ENCODE measurements around the gene CDC45.
A peak's percentile ranks its signal among the peaks of the same experiment; 100 is the strongest.
"Not testable (repeated sequence)": the region's sequence is repeated elsewhere in the genome, so short reads cannot be mapped to it uniquely, and the experiment has no call there.

CDC45 gene, protein sequence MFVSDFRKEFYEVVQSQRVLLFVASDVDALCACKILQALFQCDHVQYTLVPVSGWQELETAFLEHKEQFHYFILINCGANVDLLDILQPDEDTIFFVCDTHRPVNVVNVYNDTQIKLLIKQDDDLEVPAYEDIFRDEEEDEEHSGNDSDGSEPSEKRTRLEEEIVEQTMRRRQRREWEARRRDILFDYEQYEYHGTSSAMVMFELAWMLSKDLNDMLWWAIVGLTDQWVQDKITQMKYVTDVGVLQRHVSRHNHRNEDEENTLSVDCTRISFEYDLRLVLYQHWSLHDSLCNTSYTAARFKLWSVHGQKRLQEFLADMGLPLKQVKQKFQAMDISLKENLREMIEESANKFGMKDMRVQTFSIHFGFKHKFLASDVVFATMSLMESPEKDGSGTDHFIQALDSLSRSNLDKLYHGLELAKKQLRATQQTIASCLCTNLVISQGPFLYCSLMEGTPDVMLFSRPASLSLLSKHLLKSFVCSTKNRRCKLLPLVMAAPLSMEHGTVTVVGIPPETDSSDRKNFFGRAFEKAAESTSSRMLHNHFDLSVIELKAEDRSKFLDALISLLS

DNA sequence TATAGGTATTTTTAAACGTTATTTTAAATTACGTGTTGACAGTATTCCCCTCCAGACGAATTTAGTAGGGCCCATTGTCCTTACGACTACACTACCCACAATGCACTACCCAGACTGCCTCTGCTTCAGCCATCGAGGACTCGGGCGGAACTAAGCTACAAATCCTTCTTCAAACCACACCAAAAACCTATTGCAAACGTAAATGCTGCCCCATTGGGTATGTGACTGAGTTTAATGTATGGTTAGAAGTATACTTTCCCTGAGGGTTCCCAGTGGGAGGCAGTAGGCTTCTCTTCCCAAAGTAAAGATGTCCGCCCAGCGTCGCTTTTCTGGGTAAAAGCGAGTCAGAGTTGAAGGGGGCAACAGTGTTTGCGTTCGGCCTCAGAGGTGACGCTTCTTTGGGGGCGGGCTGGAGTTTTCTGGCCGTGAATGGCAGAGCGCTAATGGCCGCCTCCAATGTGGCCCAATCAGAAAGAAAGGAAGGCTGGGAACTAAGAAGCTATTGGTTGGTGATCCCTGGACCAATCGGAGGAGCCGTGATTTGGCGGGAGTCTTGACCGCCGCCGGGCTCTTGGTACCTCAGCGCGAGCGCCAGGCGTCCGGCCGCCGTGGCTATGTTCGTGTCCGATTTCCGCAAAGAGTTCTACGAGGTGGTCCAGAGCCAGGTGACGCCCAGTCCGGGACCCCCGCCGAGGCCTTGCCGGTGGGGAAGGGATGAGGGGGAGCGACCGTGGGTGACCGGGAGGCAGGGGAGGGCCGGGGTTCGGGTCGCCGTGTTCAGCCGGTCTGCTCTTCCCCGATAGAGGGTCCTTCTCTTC, at the start of gene CDC45:
CDC45 (plus strand) TSS at position 566 of the 818 bp plus-strand sequence; CDS start at position 615, 49 bp downstream.
- DNase-seq (ENCODE audit: low read depth), result peak; percentile 88

DNA sequence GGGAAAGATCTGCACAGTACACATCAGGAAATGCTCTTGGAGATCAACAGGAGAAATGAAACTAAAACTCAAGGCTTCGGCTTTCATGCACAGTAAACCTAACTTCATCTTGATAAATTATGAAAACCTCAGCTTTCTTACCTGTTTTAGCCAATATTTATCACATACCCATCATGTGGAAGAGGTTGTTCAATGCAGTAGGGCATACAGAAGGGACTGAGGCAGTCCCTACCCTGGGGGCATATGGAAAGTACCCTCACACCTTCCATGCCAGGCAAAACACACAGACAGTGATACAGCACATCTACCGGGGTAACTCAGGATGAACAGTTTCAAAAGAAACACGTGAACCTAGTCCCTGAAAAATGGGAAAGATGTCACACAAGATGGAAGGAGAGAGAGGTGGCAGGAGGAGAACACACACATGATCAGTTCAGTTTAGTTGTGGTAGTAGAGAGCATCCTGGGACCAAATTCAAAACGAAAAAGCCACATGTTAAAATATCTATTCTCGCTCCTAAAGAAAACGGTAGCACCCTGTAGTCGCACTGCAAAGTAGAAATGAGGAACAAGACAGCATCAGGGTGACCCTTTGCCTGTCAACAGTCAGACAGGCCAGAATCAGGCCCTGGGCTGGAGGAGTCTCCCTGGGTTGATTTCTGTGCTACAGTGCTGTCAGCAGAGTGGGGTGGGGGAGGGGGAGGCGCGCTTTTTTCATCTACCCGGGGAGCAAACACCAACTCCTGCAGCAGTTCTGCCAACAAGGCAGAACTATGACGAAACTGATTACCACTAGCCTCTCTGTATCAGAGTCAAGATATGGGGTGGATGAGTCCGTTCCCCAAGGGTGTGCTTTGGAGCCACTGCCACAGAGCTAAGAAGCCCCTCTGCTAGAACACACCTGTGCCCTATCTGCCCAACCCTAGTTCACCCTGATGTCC, 49.5 kb upstream of the CDC45 start:
- no peak for DNase-seq (ENCODE audit: low read depth)

DNA sequence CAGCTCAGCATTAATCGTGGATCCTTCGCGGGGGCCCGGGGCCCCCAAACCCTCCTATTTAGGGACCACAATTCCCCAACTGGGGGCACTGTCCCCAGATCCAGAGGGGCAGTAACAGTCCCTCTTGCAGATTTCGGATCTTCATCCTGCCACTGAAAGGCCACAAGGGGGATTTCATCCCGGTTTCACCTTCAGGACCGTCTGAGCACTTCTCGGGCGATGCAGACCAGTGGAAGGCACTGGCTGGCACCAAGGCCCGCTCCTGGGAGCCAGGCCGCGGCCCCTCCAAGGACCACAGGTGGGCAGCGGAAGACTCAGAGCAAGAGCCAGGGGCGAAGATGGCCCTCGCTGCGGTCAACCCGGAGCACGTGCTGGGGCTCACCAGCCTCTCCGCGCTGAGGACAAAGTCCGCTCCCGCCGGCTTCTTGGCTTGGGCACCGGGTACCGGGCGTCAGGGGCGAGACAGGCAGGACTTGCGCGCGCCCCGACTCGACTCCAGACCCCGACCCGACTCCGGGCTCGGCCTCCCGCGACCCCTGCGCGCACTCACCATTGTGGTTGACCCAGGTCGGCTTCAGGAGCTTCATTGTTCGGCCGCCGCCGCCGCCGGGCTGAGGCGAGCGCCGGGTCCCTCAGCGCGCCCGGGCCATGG, 48.7 kb upstream of the CDC45 start:
- no peak for DNase-seq (ENCODE audit: low read depth)

DNA sequence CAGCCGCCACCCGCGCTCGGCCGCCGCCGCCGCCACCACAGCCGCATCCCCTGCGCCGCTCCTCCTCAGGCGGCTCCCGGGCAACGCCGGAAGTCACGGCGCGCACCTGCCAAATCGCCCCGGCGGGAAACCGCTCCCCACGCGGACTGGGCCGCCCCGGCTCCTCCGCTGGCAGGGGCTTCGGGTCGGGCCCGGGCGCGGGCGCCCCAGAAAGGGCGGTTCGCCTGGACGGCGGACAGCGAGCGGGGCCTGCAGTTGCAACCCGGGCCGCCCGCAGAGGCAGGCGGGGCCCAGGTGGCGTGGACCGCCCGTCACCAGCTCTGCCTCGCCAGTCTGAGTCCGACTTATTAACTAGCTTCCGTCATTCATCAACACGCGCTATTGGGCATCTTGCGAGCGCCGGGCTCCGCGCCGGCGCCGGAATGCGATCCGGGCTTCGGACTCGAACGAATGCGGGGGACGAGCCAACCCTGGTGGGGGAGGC, 48.0 kb upstream of the CDC45 start, which contains the start of gene HIRA:
HIRA (minus strand) TSS at position 85 of the 484 bp plus-strand sequence. CDS start 257 bp downstream, outside the sequence.
- DNase-seq (ENCODE audit: low read depth), result peak; percentile 82

DNA sequence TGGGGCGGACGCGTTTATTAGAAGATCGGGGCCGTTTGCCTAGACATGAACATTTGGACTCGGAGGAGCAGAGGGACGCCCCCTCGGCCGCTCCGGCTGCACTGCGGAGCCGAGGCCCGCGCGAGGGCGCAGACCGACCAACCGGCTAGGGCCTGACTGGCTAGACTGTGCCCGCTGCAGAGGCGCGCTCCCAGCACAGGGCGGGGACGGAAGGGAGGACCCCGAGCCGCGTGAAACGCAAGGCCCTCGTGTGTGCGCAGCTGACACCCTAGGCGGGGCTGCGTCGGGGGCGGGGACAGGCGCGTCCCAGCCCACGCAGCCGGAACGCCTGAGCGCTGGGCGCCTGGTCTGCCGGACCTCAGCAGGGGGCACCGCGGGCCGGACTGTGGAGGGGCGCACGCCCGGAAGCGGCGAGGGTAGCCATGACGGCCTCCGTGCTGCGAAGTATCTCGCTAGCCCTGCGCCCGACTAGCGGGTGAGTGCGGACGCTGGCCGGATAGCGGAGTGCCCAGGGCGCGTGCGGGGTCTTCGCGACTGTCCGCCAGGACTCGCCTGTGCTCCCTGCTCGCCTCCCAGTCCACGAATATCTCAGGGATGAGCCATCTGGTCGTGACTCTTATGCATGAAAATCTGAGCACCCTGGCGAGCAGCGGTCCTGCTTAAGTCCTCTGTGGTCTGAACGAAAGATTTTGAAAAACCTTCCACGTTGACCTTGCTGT, 47.4 kb upstream of the CDC45 start, which contains the start of gene MRPL40:
MRPL40 (plus strand) TSS at position 413 of the 719 bp plus-strand sequence; CDS start at position 423, 10 bp downstream.
- peak; percentile 90 for DNase-seq (ENCODE audit: low read depth)

DNA sequence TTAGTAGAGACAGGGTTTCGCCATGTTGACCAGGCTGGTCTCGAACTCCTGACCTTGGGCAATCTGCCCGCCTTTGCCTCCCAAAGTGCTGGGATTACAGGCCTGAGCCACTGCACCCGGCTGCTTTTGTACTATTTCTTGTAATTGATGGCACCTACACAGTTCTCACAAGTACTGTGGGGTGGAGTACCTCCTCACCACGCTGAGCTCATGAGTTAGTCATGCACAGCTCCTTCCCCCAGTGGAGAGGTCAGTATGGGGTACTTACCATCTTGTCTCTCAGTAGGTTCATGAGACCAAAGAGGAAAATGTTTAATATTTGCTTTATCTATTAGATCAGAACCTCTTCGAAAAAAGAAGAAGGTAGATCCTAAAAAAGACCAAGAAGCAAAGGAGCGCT, 45.3 kb upstream of the CDC45 start:
- no peak for DNase-seq (ENCODE audit: low read depth)

DNA sequence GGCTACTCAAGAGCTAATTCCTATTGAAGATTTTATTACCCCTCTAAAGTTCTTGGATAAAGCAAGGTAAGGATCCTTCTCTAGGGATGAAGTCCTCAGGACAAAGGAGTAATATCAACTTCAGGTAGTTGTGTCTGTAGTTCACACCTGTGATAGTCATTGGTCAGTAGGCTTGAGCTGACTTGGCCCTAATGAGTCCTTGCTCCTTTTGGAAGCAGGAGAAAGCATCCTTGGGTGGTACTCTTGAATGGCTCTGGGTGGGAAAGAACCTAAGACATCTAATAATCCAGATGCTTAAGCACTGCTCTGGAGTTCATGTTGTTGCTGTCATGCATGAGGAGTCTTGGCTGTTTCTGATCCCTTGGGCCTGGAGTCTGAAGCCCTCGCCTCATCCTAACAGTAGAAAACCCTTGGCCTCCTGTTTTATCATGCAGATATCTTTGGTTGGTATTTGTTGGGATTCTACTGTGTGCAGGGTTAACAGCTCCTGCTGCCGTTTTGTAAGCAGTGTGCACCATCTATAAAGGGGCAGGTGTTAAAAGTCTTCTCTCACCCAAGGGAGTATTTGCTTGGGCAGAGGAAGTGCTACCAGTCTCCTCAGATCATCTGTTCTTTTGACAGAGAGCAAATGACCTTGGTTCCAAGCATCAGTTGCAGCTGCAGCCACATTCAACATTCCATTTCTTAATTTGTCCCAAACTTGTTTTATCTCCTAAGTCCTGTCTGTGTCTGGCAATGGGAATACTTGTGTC, 44.7 kb upstream of the CDC45 start:
- DNase-seq (ENCODE audit: low read depth), result no peak

DNA sequence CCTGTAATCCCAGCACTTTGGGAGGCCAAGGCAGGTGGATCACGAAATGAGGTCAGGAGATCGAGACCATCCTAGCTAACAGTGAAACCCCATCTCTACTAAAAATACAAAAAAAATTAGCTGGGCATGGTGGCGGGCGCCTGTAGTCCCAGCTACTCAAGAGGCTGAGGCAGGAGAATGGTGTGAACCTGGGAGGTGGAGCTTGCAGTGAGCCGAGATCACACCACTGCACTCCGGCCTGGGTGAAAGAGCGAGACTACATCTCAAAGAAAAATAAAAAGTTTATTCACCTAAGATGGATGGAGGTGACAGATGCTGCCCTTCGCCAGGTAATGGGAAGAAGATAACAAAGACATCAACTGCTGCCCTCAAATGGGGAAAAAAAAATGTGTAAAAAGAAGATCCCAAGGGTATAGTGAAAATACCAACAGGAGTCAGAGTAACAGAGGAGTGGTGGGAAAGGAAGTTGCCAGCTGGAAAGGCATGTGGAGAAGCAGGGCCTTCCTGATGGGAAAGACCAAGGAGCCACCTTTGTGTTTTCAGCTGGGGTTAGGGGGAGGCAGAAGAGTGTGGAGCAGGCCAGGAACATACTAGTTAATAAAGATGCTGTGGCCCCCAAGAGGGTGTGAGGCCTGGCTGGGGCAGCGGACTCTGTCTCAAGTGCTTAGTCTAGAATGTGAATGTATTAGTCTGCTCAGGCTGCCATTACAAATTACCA, 43.1 kb upstream of the CDC45 start:
- not testable (repeated sequence) for DNase-seq (ENCODE audit: low read depth)

DNA sequence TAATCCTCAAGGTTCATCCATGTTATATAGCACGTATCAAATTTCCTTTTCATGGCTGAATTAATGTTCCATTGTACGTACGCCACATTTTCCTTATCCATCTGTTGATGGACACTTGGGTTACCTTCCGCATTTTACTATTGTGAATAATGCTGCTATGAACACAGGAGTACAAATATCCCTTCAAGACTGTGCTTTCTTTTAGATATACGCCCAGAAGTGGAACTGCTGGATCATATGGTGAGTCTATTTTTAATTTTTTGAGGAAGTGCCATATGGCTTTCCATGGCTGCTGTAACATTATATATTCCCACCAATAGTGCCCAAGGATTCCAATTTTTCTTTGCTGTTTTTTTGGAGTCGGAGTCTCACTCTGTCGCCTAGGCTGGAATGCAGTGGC, 41.4 kb upstream of the CDC45 start:
- DNase-seq (ENCODE audit: low read depth), result no peak

DNA sequence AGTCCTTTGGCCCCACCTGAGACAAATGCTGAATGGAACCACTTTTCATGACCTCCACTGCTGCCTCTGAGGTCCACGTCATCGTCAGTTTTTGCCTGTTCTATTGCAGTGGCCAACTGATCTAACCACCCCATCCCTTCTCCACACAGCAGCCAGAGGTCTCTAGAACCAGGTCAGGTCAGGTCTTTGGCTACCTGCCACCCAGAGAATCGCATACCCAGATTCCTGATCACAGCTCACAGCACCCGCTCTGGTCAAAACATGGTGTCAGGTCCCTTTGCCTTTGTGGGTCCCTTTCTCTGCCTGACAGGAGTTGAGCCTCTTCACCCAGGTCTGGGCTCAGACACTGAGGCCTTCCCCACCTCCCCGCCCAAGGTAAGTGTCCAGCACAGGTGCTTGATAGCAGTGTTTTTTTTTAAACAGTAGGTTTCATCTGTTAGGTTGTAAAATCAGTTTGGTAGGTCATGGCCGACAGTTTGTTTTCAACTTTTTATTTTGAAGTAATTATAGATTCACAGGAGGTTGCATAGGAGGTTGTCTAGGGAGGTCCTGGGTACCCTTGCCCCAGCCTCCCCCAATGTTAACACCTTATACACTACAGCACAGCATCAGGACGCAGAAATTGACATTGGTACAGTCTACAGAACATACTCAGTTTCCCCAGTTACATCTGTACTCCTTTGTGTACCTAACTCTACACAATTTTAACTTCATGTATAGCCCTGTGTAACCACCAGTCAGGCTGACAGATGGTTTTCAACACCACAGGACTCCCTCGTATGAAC, 39.1 kb upstream of the CDC45 start:
- no peak for DNase-seq (ENCODE audit: low read depth)

DNA sequence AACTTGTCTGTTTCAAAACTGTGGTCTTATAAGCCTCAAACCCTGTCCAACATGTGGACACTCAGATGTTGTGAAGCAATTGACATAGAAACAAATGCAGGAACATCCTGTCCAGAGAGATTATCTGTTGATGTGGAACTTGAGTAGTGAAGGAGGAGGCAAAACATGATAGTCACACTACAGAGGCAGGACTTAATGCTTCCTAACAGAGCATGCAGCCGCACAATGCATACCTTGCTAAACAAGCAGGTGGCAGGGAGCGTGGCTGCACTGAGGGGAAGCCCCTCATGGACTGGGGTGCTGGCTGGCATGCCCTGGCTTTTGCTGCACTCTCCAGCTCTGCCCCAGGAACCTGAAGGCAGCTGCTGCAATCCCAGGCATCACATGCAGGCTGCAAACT, 37.6 kb upstream of the CDC45 start:
- DNase-seq (ENCODE audit: low read depth), result no peak

DNA sequence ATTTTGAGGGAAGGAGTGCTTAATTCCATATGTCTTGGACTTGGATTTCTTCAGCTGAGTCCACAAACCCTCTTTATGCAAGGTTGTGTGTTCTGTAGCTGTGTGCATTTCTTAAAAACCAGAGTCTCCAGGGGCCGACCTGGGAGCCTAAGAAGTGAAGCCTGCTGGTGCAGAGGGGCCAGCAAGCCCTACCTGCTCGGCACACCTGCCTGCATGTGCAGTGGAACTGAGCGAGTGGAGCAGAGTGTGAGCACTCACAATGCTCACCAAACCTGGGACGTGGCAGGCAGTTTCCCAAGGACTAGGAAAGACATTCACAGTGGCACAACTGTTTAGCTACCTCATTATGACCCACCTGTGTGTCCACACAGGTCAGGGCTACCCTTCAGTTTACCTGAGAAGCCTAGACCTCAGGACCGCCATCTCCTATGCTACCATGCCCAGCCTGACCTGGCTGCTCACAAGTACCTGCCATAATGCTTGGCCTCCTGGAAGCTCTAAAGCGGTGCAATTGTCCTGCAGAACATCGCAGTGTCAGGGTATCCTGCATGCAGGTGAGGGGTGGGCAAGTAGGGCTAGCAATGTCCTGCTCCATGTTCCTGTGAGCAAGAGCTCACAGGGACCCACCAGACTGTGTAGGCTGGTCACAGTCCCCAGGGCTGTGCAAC, 36.0 kb upstream of the CDC45 start:
- DNase-seq (ENCODE audit: low read depth), result no peak

DNA sequence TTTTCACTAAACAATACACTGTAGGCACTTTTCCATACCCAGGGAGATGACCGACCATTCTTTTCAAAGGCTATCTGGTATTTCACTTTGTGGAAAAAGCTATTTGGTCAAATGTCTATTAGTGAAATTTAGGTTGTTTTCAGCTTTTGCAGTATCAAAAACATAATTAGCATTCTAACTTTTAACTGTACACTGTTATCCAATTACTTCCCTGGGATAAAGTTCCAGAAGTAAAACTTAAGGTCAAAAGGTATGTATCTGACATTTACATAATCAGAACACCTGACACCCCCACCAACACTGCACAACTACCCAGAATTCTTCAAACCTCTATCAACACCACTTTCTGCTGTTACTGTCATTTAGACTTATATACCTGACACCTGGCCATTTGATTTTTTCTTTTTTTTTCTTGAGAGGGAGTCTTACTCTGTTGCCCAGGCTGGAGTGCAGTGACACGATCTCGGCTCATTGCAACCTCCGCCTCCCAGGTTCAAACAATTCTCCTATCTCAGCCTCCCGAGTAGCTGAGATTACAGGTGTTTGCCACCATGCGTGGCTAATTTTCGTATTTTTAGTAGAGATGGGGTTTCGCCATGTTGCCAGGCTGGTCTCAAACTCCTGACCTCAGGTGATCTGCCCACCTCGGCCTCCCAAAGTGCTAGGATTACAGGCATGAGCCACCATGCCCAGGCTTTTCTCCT, 34.3 kb upstream of the CDC45 start:
- not testable (repeated sequence) for DNase-seq (ENCODE audit: low read depth)

DNA sequence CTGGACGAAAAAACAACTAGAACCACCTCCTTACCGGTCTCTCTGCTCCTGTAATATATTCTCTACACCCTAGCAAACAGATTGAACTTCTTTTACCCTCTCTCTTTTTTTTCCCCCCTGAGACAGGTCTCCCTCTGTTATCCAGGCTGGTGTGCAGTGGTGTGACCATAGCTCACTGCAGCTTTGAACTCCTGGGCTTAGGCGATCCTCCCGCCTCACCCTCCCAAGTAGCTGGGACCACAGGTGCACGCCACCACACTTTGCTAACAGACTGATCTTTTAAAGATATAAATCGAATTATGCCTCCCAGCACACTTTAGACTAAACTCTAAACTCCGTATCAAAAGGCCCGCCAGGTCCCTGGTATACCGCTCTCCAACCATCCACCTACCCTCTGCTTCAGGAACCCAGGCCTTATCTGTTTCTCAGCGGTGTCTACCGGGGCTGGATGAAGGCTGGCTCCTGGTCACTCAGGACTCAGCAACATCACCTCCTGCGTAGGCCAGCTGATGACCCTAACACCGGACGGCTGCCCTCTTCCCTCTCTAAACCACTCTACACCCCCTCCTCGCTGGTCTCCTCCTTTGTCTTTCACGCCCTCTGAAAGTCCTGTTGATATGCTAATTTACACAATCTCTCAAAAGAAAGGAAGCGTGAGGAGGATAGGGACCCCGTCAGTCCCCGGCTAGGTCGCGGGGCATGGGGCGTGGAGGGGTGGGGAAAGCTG, 33.0 kb upstream of the CDC45 start:
- DNase-seq (ENCODE audit: low read depth), result no peak

DNA sequence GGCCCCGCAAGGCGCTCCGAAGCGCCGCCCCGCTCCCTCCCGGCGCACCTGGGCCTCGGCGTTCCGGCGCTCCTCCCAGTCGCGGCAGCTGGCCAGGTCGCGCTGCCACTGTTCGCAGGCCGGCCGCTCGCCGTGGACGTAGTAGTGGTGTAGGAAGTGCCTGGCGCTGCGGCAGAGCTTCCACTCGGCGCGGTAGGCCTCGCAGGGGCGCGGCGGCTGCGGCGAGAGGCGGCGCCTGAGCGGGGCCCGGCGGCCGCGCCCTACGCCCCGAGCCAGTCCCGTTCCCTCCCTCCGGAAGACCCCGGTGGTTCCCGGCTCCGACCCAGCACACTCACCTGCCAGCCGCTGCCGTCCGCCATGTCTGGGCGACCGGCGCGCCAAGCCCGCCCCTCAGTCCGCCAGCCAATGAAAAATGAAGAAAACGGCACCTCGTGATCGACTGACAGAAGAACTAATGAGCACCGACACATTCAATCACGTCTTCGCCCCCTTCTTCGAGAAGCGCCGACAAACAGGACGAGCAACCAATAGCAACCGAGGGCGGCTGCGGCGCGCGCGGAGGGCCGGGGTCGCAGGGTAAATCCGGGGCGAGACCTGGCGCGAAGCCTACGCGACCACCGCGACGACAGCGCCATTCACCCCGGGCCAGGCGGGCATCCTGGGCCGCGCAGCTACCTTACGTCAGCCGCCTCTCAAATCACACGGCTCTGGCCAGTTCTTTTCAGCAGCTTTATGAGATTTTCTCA, 32.2 kb upstream of the CDC45 start, which contains the start of gene C22orf39:
C22orf39 (minus strand) TSS at position 382 of the 746 bp plus-strand sequence; CDS start at position 359, 23 bp downstream.
- DNase-seq (ENCODE audit: low read depth), result peak; percentile 78

Data from stimulated activated CD8-positive, alpha-beta memory T cell treated with anti-CD3 and anti-CD28 coated beads, Interleukin-4, amount 100 ng/mL, for 24 hours (primary cell).